GM12865 (cell line): ENCODE data around the gene RASGRF2.

Experiments used
- DNase-seq: peaks from one replicate; pipeline ENCODE4 v3.0.0; 2010; ENCODE audit warnings: low read depth
- H3K4me3 ChIP-seq: 2 replicates; pipeline ENCODE4 v1.5.1; 2011; ENCODE audit warnings: mild to moderate bottlenecking, low read depth, low read length, control low read depth
- TF ChIP-seq, protein P1 (sequence below): IDR thresholded peaks from 2 replicates; pipeline ENCODE4 v1.5.1; 2011; ENCODE audit warnings: low read length, control low read depth, low read depth, inconsistent platforms; ENCODE audit not compliant: insufficient read depth; ENCODE audit errors: missing control alignments

Gene RASGRF2

DNA sequence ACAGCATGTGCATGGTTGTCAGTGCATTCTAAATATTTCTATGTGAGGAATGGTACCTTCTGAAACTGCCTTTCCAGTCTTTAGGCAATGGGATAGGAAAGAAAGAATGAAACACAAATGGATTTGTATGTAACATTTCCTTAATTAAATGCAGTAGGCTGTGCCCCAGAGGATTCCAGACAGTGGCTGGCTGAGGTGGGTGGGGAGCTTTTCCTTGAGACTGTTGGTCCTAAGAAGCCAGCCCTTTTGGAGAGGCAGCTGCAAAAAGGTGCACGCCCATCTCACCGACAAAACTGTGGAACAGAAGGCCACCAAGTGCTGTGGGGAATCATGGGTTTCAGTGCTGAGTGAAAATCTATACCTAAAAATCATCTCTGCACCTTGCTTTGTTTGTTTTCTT, 266.1 kb downstream of the RASGRF2 start:
- no peak for DNase-seq
- H3K4me3 ChIP-seq, result no peak overlapping the region
- TF ChIP-seq, protein P1, sequence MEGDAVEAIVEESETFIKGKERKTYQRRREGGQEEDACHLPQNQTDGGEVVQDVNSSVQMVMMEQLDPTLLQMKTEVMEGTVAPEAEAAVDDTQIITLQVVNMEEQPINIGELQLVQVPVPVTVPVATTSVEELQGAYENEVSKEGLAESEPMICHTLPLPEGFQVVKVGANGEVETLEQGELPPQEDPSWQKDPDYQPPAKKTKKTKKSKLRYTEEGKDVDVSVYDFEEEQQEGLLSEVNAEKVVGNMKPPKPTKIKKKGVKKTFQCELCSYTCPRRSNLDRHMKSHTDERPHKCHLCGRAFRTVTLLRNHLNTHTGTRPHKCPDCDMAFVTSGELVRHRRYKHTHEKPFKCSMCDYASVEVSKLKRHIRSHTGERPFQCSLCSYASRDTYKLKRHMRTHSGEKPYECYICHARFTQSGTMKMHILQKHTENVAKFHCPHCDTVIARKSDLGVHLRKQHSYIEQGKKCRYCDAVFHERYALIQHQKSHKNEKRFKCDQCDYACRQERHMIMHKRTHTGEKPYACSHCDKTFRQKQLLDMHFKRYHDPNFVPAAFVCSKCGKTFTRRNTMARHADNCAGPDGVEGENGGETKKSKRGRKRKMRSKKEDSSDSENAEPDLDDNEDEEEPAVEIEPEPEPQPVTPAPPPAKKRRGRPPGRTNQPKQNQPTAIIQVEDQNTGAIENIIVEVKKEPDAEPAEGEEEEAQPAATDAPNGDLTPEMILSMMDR, result no peak

GRCh38 chr5:81226949-81227348, 266.8 kb downstream of the RASGRF2 start:
- no peak overlapping the region for H3K4me3 ChIP-seq
- DNase-seq, result no peak
- TF ChIP-seq, protein P1, result no peak

- no peak for DNase-seq
- H3K4me3 ChIP-seq, result no peak overlapping the region
- TF ChIP-seq, protein P1, result no peak
Measured at GRCh38 chr5:81228084-81228483, 267.9 kb downstream of the RASGRF2 start.

DNA sequence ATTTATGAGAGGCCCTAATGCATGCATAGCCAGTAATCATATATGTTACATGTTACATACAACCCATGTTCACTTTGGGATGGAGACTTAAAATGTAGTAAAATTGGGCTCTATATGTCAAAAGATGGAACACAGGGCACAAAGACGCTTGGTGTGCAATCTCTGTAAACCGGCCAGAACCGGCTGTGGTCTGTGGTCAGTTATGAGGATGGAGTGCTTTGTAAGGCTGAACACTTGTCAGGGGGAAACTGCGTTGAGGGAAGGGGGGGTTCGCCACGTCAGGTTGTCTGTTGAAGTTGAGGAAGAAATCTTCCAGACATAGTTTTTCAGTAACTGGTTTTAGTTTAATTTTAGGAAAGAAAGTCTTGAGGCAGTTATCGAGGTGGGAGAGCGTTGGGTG, 270.3 kb downstream of the RASGRF2 start:
- TF ChIP-seq, protein P1, result no peak
- no peak overlapping the region for H3K4me3 ChIP-seq
- DNase-seq, result no peak

DNA sequence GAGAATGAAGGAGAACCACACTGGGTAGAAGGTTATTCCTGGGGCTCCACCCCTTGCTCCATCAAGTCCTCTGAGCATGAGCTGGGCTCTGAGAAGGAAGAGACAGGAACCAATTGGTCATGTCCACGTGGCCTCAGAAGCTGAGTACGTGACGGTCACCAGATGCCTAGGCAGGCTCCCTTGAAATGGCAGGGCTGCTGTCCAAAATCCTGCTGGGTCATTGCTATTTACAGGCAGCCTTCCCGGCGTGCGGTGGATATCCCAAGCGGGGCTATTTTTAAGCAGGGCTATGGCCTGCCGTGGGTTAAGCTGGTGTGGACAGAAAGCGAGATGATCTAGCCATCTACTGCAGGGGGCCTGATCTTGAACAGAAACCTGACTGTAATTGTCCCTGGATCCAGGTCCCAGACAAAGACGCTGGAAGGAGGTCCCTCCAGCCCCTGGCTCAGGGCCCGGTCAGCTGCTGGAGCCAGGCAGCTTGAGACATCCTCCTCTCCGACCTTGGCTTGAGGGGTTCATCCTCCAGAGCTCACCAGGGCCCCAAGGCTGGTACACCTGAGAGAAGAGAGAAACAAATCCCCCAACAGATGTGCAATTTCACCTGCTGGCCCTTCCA, 272.4 kb downstream of the RASGRF2 start:
- TF ChIP-seq, protein P1, result no peak
- H3K4me3 ChIP-seq, result no peak overlapping the region
- no peak for DNase-seq

- no peak within 1 kb of the TSS for H3K4me3 ChIP-seq
- DNase-seq, result no peak
- TF ChIP-seq, protein P1, result no peak
Measured at GRCh38 chr5:81233080-81233634, 273.0 kb downstream of the RASGRF2 start, which contains the start of gene CKMT2. CKMT2 (plus strand) TSS chr5:81233322; CDS start chr5:81251133, 17,811 bp downstream.

- DNase-seq, result no peak
- TF ChIP-seq, protein P1, result no peak
- H3K4me3 ChIP-seq, result no peak overlapping the region
Measured at GRCh38 chr5:81234299-81234698, 274.1 kb downstream of the RASGRF2 start.
